COLO668 (cell line): Measurements from ENCODE around the gene AUTS2.

Source experiments
- DNase-seq: peaks from one replicate; lab custom pipeline; 2025; ENCODE audit not compliant: unreplicated experiment; lab: John Stamatoyannopoulos, UW

AUTS2 gene

DNA sequence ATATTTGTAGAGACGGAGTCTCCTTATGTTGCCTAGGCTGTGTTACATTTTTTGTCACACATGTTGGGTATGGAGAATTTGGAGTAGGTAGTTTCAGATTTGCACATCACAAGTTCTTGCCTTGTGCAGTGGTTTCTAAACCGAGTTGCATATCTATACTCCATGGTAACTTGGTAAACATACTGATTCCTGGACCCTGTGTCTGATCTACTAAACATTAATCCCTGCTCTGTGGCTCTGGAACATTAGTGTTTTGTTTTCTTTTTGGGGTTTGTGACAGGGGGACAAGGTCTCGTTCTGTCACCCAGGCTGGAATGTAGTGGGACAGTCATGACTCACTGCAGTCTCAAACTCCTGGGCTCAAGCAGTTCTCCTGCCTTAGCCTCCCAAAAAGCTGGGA, 24.7 kb downstream of the AUTS2 start:
- no peak for DNase-seq

DNA sequence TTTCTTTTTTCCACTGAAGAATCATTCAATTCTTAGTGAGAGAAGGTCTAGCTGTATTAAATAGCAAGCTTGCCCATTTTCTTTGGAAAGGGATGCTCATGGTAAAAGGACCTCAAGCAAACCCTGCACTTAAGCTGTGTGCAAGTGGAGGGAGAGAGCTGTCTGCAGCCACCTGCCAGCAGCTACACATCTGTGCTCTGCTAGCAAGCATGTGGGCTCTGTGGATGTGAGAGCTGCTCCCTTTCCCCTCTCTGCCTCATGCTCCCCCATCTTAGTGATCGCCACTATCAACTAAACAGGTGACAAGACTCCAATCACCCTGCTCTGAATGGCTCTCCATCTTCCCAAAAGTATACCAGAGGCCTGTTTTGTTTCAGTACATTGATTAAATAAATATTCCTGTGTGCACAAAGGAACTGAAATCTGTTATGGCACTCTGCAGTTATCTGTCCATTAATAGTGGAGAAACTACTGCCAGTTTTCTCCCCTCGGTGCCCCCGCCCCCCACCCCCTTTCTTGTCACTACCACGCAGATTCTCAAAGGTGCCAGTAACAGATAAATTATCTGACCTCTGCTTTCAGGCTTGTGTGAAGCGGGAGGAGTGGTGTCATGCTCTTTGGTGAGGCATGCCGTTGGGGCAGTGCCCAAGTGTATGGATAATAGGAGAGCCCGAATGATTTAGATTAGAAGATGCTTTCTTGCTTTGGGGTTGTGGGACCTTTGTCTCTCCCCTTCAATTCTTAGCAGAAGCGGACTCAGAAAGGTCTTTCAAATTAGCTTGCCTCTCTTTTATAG, 26.4 kb downstream of the AUTS2 start:
- no peak for DNase-seq

DNA sequence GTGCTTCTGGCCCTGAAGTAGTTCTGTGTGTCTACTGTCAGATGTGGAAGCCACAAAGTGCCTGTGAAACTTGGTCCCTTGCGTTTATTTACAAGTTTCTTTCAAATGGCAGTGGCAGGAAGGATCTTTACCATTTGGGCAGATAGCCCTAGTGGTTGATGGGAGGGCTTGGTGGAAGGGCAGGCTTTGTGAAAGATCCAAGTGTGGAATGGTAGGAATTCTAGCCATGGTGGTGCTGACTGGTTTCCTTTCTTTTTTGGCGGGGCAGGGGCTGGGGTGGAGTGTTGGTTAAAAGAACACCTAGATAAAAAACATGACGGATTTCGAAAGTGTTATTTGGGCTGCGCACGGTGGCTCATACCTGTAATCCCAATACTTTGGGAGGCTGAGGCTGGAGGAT, 27.0 kb downstream of the AUTS2 start:
- DNase-seq, result no peak

DNA sequence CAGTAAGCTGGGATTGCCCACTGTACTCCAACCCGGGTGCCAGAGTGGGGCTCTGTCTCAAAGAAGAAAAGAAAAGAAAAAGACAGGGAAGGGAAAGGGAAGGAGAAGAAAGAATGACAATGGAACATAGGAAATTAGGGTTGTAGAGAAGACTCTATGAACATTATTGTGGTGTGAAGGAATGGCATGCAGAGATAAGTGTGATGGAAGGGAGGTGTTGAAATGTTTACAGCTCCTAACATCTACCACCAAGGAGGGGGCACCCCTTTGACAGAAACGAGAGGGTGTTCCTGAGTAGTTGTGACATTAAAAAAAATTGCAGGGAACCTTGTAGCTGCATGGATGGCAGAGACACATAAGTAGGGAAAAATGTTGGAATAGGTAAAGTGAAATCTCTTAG, 27.5 kb downstream of the AUTS2 start:
- DNase-seq, result no peak

DNA sequence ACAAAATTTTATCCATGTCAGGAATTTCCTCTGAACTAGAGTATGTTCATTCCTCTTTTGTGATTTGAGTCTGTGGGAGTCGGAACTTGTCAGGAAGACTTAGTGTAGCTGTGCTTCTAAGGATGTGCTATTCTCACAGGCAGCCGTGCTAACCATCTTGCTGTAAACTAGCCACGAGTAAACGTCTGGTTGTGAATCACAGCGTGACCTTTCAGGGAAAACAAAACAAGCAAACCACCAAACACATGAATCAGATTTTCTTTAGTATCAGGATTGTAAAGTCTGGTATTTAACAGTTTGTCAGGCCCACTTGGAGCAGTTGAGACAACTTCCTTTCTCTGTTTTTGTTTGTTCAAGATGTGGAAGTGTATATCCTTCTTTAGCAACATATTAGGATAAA, 32.0 kb downstream of the AUTS2 start:
- DNase-seq, result no peak

DNA sequence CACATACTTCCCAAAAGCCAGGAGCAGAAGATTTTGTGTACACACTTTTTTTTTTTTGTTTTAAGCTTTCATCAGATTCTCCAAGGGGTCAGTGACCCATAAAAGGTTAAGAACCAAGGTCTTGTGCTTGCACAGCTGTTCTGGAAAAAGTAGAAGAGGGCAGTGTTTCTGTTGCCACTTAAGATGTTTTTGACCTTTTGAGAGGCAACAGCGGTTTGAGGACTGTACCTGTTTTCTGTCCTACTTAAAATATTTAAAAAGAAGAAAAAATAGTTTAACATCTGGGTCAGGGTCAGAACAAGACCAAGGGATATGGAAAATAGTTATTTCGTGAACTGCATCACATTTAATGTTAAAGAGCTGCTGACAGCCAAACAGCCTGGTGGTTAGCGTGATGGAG, 32.9 kb downstream of the AUTS2 start:
- no peak for DNase-seq

DNA sequence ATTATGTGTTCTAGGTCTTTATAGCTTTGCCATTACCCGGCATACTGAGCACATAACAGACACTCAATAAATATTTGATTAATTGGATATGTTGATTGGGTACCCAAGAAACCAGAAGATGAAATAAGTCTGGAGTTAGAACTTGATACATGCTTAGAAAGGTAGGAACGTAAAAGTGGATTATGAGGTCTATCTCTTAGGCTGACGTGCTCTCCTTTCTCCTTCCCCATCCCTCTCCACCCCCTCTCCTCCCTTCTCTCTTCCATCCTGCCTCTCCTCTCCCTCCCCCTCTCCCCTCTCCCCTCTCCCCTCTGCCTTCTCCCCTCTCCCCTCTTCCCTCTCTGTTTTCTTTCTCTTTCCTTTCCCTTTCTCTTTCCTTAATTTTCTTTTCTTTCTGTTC, 34.0 kb downstream of the AUTS2 start:
- no peak for DNase-seq

DNA sequence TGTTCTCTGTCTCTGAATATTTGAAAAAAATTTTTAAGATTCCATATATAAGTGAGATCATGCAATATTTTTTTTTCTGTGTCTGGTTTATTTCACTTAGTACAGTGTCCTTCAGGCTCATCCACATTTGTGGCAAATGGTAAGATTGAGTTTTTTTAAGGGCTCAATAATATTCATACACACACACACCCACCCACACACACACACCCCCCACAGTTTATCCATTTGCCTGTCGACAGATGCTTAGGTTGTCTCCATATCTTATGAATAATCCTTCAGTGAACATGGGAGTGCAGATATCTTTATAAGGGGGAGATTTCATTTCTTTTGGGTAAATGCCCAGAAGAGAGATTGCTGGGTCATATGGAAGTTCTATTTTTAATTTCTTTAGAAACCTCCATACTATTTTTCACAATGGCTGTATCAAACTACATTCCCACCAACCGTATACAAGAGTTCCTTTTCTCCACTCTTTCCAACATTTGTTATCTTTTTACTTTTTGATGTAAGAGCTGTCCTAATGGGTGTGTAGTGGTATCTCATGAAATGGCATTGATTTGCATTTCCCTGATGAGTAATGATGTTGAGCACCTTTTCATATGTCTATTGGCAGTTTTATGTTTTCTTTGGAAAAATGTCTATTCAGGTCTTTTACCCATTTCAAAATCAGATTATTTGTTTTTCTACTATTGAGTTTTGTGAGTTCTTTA, 35.0 kb downstream of the AUTS2 start:
- no peak for DNase-seq

DNA sequence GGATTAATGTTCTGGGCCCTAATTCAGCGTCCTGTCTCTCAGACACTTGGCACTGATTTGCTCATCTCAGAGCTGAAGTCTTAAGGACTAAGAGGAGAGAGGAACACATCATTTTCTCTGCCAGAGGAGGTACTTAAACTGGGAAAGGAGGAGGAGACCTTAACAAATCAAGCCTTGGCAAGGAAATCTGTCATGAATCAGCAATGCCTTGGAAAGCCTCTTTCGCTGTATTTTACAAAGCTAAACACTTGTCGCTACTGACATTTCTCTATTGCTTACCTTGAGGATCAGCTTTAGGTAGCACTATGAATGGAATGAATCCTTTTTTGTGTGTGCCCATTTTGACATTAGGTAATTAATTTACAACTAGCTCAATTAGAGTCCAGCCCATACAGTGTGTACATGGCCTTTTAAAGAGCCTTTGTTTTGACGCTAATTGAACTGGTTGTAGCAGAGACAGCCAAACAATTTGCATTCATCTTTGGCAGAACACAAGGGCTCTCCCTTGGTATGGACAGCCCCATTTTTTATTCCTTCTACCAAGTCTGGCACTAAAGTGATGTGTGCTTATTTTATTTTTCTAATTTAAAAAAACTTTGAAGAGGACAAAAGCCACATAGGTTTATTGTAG, 37.4 kb downstream of the AUTS2 start:
- no peak for DNase-seq

DNA sequence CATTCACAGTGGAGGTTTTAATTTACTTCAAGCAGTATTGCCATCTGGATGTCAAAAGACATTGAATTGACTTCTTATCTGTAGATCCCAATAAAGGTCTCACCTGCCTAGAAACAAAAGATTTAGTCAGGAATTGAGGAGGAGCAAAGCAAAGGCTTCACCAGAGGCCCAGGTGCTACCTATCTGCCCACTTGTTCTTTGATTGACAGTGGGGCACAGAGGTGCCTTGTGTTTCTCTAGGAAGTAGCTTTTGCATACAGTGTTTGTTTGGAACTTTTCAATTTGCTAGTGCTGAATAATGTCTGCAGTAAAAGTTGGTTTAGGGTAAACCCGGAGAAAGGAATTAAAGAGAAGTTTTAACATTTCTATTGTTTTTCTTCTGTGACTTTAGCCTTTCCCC, 40.4 kb downstream of the AUTS2 start:
- no peak for DNase-seq

DNA sequence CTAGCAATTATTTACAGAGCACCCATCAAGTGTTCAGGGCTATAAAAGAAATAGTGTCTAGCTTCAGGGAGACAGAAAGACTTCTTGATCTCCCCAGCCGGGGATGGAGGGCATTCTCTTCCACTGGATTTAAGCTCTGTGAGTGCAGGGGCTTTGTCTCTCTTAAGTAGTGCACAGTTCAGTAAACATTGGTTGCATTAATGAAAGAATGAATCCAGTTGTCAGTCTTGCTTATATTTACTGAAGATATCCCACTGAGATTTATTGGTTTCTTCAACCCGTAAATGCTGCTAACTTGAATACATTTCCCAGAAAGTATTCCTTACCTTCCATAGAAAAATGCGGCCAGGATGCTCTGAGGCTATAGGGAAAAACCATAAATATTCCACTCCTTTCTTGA, 41.9 kb downstream of the AUTS2 start:
- no peak for DNase-seq

DNA sequence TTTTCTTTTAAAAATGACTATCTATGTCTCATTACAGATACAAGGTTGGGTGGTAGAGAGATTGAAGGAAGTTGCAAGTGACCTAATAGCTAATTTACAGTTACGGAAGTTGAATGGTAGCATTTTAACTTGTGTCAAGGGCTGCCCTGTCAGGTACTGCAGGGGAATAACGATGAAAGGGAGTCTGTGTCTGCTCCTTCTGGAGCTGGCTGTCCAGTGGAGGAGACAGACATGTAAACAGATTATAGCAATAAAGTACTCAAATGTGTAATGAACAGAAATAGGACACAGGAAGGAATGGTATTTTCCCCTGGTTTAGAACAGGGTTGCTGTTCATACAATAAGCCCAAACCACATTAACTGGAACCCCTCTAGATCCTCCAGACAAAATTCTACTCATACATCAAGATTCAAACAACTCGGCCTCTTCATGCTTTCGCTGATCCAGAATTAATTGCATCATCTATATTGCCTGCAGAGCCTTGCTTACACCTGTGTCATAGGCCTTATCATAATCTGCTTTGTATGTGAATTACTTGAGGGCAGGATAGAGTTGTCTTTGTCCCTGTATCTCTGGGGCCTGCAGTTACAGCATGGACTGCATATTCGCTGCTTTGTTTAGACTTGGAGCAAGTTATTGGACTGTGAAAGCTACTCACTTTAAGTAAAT, 42.8 kb downstream of the AUTS2 start:
- DNase-seq, result no peak

DNA sequence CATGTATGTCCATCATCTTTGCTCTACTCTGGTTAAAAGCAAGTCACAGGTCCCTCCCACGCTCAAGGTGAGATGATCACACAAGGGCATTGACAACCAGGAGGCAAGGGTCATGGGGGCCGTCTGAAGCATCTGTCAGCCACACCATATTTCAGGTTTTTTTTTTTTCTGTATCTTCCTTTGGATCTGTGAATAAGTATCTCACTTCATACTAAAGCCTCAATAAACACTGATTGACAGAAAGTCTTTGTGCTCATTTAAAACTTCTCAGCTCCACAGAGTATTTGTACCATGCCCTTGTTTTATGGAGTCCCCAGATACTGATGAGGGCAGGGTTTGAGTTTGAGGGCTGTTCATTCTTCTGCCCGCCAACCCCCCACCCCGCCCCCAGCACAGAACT, 45.0 kb downstream of the AUTS2 start:
- no peak for DNase-seq

DNA sequence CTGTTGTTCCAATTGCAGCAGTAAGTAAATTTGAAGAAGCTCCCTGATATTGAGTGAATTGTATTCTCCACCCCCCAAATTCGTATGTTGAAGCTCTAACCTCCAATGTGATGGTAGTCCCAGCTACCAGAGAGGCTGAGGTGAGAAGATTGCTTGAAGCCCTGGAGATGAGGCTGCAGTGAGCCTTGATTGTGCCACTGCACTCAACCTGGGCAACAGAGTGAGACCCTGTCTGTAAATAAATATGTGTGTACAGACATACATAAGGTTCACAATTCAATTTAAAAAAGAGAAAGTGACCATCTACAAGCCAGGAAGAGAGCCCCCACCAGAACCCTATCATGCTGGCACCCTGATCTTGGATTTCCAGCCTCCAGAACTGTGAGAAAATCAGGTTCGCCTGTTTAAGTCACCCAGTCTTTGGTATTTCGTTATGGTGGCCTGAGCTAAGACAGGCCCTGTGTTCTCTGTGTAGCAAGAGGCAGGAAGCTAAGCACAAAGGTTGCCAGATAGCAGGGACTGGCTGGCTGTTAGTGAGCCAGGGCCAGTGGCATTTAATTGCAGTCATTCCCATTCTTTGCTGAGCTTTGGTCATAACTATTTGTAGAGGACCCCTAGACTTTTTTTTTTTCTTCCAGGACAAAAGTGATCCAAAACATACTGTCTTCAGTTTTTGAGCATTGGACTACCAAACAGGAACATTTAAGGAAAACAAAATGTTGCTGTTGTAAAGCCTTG, 45.6 kb downstream of the AUTS2 start:
- DNase-seq, result no peak

DNA sequence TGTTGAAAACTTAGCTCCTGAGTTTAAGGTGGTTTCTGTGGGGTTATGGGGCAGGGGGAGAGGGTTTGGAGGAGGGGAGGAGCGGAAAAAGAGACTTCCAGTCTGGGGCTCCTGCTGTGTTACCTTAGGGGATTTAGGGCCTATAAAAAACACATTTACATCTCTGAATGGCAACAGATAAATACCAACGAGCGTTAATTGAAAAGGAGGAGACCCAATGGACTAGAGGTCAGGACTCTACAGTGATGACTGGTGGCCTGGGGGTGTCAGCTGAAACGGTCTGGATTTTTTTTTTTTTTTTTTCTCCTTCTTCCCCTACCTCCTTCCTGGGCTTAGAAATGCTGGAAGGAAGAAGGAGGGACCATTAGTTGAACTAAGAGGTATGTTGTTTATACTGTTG, 47.4 kb downstream of the AUTS2 start:
- DNase-seq, result no peak

DNA sequence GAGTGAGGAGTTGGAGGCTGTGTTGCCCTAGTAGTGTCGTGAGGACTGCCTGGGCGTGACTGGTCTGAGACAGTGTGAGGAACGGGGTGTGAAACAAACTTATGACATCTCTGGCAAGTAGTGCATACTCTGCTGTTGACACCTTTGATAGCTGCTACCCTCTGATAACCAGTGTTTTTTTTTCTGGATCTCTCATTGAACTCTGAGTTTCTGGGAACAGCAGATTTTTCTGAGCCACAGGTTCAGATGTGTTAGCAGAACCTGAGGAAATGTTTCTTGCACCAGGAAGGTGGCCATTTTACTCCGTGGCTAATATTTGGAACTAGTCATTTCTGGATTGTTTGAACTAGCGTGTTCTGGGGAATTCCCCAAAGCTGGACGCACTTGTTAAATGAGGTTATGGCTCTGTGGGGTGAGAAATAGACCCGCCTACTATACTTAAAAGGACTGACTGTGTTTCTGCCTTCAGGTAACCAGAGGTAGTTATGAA, 52.9 kb downstream of the AUTS2 start:
- DNase-seq, result no peak

DNA sequence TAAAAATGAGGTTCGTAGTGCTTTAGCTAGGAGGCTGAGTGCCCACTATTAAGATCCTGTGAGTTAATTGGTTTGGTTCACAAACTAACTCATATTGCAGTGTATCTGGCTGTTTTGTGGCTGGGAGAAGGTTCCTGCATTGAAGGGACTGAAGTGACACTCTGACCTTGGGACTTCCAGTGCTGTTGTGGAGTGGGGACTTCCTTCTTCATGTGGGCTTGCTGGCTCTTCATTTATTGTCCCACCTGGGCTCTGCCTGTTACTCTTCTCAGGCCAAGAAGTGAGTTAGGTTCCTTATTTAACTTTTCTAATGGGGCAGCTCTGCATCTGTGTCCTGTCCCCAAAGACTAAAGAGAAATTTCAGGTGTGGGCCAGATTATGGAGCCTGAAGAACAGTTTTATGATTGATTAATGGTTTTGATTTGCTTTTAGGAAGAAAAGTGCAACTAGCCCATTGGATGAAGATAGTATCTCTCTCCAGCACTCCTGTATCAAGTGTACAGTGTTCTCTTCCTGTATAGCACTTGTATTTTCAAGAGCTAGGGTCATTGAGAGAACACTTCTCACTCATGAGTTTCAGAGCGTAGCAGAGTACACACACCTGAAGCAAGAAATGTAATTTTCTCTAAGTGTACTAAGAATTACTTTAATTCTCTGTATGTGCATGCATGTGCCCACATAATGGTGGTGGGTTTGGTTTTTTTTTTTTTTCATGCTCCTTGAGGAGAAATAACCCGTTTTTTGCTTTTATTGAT, 54.8 kb downstream of the AUTS2 start:
- DNase-seq, result no peak

DNA sequence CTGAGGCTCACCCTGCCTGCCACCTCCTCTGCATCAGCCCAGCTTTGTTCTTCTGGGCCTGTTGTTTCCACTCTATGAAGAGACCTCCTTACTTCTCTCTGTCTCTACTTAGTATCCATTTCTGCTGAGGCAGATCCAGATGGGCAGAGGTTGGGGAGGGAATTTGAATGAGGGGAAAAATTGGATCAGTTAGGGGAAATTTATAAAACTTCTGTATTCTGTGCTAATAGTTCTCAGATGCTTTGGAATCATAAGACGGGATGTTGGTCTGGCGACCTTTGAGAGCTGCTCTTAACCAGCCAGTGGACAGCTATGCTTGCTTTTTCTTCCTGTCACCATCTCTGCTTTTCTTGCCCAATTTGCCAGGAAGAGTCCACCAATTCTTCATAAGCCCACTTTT, 55.5 kb downstream of the AUTS2 start:
- DNase-seq, result no peak

DNA sequence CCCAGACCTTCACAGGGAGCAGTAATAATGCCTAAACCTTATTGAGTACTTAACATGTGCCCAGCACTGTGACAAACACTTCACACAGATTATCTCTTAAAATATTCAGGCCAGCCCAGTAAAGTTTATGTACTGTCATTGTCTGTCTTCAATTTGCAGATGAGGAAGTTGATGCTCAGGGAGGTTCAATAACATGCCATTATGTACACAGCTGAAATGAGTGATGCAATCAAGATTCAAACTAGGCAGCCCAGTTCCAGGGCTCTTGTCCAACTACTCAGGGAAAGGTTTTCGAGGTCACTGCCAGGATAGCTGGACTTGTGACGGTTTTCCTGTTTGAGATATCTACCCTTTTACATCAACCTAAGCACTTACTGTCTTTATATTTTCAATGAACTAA, 56.1 kb downstream of the AUTS2 start:
- peak; percentile 43 for DNase-seq
